Measurements from ENCODE around the gene SPINK9.

DNA sequence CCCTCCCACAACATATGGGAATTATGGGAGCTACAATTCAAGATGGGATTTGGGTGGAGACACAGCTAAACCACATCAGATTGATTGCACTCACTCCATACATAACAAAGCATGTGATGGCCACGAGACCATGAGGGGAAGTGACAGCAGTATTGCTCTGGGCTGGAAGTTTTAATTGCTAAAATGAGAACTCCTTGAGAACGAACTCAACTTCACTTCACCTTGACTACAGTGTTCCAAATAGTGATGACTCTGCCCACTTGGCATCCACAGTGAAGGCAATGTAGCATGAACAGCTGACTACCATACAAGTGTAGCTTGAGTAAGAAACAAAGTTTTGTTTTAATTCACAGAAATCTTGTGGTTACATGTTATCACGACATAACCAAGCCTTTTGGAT is 23.9 kb upstream of the SPINK9 start:
- TF ChIP-seq, protein P1, sequence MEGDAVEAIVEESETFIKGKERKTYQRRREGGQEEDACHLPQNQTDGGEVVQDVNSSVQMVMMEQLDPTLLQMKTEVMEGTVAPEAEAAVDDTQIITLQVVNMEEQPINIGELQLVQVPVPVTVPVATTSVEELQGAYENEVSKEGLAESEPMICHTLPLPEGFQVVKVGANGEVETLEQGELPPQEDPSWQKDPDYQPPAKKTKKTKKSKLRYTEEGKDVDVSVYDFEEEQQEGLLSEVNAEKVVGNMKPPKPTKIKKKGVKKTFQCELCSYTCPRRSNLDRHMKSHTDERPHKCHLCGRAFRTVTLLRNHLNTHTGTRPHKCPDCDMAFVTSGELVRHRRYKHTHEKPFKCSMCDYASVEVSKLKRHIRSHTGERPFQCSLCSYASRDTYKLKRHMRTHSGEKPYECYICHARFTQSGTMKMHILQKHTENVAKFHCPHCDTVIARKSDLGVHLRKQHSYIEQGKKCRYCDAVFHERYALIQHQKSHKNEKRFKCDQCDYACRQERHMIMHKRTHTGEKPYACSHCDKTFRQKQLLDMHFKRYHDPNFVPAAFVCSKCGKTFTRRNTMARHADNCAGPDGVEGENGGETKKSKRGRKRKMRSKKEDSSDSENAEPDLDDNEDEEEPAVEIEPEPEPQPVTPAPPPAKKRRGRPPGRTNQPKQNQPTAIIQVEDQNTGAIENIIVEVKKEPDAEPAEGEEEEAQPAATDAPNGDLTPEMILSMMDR (conservative IDR thresholded peaks at IDR 0.05; ENCODE audit: low read length): no peak
- TF ChIP-seq EZH2phosphoT487 (IDR thresholded peaks at IDR 0.05; ENCODE audit: borderline replicate concordance): no peak

All from Loucy (cell line).